ENCODE data around the gene MARCKS. TPM values are rescaled to one million over a fixed set of nuclear protein-coding genes. Genes with fewer than 3 reads are reported as not detected.

Gene MARCKS
- total and polyA plus RNA-seq, 2 of the 13 experiments (the other 11 are each of a cell fraction or from before 2014, with no cell fraction given) = 30.5 to 39.5 TPM

DNA sequence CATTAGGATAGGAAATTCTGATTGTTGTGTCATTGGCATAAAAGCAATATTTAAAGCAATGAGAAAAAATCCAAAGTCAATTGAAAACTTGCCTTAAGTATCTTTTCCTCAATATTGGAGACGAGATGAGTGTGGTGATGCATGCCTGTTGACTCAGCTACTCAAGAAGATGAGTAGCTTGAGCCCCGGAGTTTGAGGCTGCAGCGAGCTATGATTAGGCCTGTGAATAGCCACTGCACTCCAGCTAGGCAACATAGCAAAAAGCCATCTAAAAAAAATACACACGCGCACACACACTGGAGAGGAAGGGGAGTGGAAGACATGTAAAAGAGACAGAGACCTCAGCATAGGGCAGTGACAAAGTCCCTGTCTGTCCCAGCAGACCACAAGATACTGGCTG lies 9.7 kb upstream of the MARCKS start (continued):
- TF ChIP-seq, protein P1, sequence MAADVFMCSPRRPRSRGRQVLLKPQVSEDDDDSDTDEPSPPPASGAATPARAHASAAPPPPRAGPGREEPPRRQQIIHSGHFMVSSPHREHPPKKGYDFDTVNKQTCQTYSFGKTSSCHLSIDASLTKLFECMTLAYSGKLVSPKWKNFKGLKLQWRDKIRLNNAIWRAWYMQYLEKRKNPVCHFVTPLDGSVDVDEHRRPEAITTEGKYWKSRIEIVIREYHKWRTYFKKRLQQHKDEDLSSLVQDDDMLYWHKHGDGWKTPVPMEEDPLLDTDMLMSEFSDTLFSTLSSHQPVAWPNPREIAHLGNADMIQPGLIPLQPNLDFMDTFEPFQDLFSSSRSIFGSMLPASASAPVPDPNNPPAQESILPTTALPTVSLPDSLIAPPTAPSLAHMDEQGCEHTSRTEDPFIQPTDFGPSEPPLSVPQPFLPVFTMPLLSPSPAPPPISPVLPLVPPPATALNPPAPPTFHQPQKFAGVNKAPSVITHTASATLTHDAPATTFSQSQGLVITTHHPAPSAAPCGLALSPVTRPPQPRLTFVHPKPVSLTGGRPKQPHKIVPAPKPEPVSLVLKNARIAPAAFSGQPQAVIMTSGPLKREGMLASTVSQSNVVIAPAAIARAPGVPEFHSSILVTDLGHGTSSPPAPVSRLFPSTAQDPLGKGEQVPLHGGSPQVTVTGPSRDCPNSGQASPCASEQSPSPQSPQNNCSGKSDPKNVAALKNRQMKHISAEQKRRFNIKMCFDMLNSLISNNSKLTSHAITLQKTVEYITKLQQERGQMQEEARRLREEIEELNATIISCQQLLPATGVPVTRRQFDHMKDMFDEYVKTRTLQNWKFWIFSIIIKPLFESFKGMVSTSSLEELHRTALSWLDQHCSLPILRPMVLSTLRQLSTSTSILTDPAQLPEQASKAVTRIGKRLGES (CRISPR knock-in tag; IDR thresholded peaks at IDR 0.05; ENCODE audit: borderline replicate concordance) = no peak
- TF ChIP-seq MAF1 (CRISPR knock-in tag; IDR thresholded peaks at IDR 0.05; ENCODE audit: borderline replicate concordance) = no peak
- no peak for TF ChIP-seq MIXL1 (CRISPR knock-in tag; IDR thresholded peaks at IDR 0.05)
- TF ChIP-seq HNF4G (IDR thresholded peaks at IDR 0.05; ENCODE audit: borderline replicate concordance, low read depth, low read length) = no peak
- TF ChIP-seq HNF4G (CRISPR knock-in tag; IDR thresholded peaks at IDR 0.05; ENCODE audit: borderline replicate concordance, low read depth) = no peak
- TF ChIP-seq ZXDC (CRISPR knock-in tag; IDR thresholded peaks at IDR 0.05) = no peak
- TF ChIP-seq ZNF407 (CRISPR knock-in tag; IDR thresholded peaks at IDR 0.05; ENCODE audit: not compliant biosample characterization) = no peak
- no peak for TF ChIP-seq DBP (CRISPR knock-in tag; IDR thresholded peaks at IDR 0.05; ENCODE audit: not compliant biosample characterization)
